IPS DF 4.7 (cell line): ENCODE results near the gene PIK3C2G.

Experiments used
- DNase-seq: peaks from one replicate; pipeline ENCODE4 v3.0.0-alpha.2; 2013; ENCODE audit warnings: low spot score; ENCODE audit errors: extremely low read depth

Gene PIK3C2G

GRCh38 chr12:18552829-18553228 lies 291.5 kb downstream of the PIK3C2G start:
- no peak for DNase-seq

GRCh38 chr12:18556161-18556560 lies 294.8 kb downstream of the PIK3C2G start:
- DNase-seq: no peak

- no peak for DNase-seq
Observed at GRCh38 chr12:18559242-18559641, 297.9 kb downstream of the PIK3C2G start.

GRCh38 chr12:18562531-18562930 lies 301.2 kb downstream of the PIK3C2G start:
- no peak for DNase-seq

GRCh38 chr12:18564306-18564705 lies 303.0 kb downstream of the PIK3C2G start:
- DNase-seq: no peak

GRCh38 chr12:18567787-18568186 lies 306.5 kb downstream of the PIK3C2G start:
- DNase-seq: no peak

- DNase-seq: no peak
Observed at GRCh38 chr12:18570543-18570942, 309.2 kb downstream of the PIK3C2G start.

- no peak for DNase-seq
Observed at GRCh38 chr12:18576104-18576626, 314.8 kb downstream of the PIK3C2G start.

- no peak for DNase-seq
Observed at GRCh38 chr12:18576648-18577047, 315.3 kb downstream of the PIK3C2G start.

- no peak for DNase-seq
Observed at GRCh38 chr12:18578191-18578590, 316.9 kb downstream of the PIK3C2G start.

- DNase-seq: no peak
Observed at GRCh38 chr12:18580291-18580690, 319.0 kb downstream of the PIK3C2G start.

- DNase-seq: no peak
Observed at GRCh38 chr12:18580706-18581105, 319.4 kb downstream of the PIK3C2G start.

GRCh38 chr12:18581232-18581962 lies 320.1 kb downstream of the PIK3C2G start:
- DNase-seq: no peak

GRCh38 chr12:18583655-18584054 lies 322.3 kb downstream of the PIK3C2G start:
- DNase-seq: no peak

- no peak for DNase-seq
Observed at GRCh38 chr12:18586581-18586980, 325.3 kb downstream of the PIK3C2G start.

GRCh38 chr12:18589316-18589715 lies 328.0 kb downstream of the PIK3C2G start:
- no peak for DNase-seq

GRCh38 chr12:18591473-18591872 lies 330.2 kb downstream of the PIK3C2G start:
- DNase-seq: no peak

GRCh38 chr12:18595412-18595811 lies 334.1 kb downstream of the PIK3C2G start:
- no peak for DNase-seq

GRCh38 chr12:18601962-18602361 lies 340.6 kb downstream of the PIK3C2G start:
- DNase-seq: no peak

- DNase-seq: no peak
Observed at GRCh38 chr12:18612971-18613370, 351.7 kb downstream of the PIK3C2G start.

GRCh38 chr12:18620986-18621385 lies 359.7 kb downstream of the PIK3C2G start:
- DNase-seq: no peak

- no peak for DNase-seq
Observed at GRCh38 chr12:18629445-18629844, 368.1 kb downstream of the PIK3C2G start.

- DNase-seq: no peak
Observed at GRCh38 chr12:18629916-18630315, 368.6 kb downstream of the PIK3C2G start.
